Bronchial epithelial cell (primary cell): Measurements from ENCODE around the gene DPYD. TPM values are rescaled to one million over a fixed set of nuclear protein-coding genes. Genes with fewer than 3 reads are reported as not detected.

ENCODE experiments used
- DNase-seq: peaks from one replicate; pipeline ENCODE4 v3.0.0-alpha.2; 2010; ENCODE audit warnings: low read depth
- FAIRE-seq: peaks from 2 replicates; lab custom pipeline; 2011; peaks lifted over from hg19 to GRCh38; lab: Jason Lieb, UNC
- H3K27me3 ChIP-seq: 2 replicates; pipeline ENCODE4 v1.5.1; 2011; ENCODE audit warnings: low read length; ENCODE audit not compliant: control insufficient read depth, insufficient read depth
- H3K36me3 ChIP-seq: 2 replicates; pipeline ENCODE4 v1.5.1; 2011; ENCODE audit warnings: low read length; ENCODE audit not compliant: control insufficient read depth, insufficient read depth
- H3K4me3 ChIP-seq: 2 replicates; pipeline ENCODE4 v1.5.1; 2011; ENCODE audit warnings: mild to moderate bottlenecking, low read depth, low read length, control low read depth
- total RNA-seq: library from RNA; depleted of rRNA; stranded (reverse); fragments of >200 nt; gene quantifications from 2 replicates; pipeline ENCODE4 v1.2.1, GENCODE V29; 2014
- TF ChIP-seq, protein P1 (sequence below): IDR thresholded peaks from 2 replicates; pipeline ENCODE4 v1.5.1; 2011; ENCODE audit warnings: mild to moderate bottlenecking, moderate library complexity, low read length, control low read depth, inconsistent platforms; ENCODE audit not compliant: insufficient read depth, severe bottlenecking

The DPYD gene
- total RNA-seq, 1 donor from 2014 or later: 1.6 TPM

GRCh38 chr1:97505289-97505688, 415.5 kb downstream of the DPYD start:
- Histone ChIP-seq H3K36me3 (no peaks in the 10 kb centered on the region), H3K4me3 (no peak overlapping the region), H3K27me3 (no peaks in the 10 kb centered on the region)
- TF ChIP-seq, protein P1, sequence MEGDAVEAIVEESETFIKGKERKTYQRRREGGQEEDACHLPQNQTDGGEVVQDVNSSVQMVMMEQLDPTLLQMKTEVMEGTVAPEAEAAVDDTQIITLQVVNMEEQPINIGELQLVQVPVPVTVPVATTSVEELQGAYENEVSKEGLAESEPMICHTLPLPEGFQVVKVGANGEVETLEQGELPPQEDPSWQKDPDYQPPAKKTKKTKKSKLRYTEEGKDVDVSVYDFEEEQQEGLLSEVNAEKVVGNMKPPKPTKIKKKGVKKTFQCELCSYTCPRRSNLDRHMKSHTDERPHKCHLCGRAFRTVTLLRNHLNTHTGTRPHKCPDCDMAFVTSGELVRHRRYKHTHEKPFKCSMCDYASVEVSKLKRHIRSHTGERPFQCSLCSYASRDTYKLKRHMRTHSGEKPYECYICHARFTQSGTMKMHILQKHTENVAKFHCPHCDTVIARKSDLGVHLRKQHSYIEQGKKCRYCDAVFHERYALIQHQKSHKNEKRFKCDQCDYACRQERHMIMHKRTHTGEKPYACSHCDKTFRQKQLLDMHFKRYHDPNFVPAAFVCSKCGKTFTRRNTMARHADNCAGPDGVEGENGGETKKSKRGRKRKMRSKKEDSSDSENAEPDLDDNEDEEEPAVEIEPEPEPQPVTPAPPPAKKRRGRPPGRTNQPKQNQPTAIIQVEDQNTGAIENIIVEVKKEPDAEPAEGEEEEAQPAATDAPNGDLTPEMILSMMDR: no peak
- DNase-seq: no peak
- FAIRE-seq: no peak

DNA sequence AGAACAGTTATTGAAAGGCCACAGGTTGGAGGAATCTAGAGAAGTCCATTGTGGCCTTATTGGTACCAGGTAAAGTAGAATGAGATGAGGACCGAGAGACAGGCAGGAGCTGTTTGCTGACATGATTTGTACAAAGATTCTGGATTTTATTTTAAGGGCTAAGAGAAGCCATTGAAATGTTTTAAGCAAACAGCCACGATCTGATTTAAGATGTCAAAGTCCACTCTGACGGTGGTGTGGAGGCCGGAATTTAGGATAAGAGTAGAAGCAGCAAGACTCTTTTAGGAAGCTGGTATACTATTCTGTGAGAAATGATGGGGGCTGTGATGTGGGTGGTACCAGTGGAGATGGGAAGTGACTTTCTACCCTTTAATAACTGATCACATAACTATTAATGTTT, 418.5 kb downstream of the DPYD start:
- TF ChIP-seq, protein P1: no peak
- no peak for DNase-seq
- H3K27me3 ChIP-seq: no peaks in the 10 kb centered on the region
- no peaks in the 10 kb centered on the region for H3K36me3 ChIP-seq
- FAIRE-seq: no peak
- H3K4me3 ChIP-seq: no peak overlapping the region

DNA sequence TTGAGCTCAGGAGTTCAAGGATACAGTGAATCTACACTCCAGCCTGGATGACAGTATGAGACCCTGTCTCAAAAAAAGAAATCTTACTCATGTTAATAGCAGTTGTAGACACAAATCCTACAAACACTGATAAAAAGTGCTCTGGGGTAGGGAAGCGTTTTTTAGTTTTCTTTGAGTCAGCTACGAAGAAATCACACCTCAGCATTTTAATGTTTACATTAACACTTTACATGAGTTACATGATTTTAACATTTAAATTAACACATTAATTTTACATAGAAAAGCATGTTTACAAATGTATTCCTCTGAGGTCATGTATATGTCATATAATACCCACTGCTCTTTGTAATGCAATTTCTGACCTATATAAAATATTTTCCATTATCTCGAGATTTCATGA, 419.2 kb downstream of the DPYD start:
- FAIRE-seq: peak; percentile 18

GRCh38 chr1:97500760-97501159, 420.1 kb downstream of the DPYD start:
- FAIRE-seq: no peak
- Histone ChIP-seq H3K36me3 (no peaks in the 10 kb centered on the region), H3K27me3 (no peaks in the 10 kb centered on the region), H3K4me3 (no peak overlapping the region)
- TF ChIP-seq, protein P1: no peak
- DNase-seq: no peak

More for the DNA sequence above, 419.2 kb downstream of the DPYD start:
- H3K27me3 ChIP-seq: no peaks in the 10 kb centered on the region
- H3K4me3 ChIP-seq: no peak overlapping the region
- no peaks in the 10 kb centered on the region for H3K36me3 ChIP-seq
- DNase-seq: no peak
- TF ChIP-seq, protein P1: no peak

DNA sequence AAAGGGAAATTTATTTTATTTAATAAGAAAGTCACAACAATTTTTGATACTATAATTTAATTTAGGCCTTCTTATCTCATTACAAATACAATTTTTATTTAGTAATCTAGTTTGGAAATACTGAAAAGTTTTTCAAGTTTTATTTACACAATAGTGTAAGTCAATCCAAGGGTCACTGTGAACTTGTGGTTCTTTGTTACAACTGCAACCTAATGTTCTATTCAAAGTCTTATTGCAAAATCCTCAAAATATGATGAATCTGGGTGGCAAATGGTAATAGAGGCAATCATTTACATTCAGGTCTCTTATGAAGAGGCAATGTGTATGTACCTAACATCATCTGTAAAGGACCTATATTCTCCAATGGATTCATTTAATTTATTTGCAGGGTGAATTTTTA, 421.2 kb downstream of the DPYD start:
- no peaks in the 10 kb centered on the region for H3K27me3 ChIP-seq
- DNase-seq (no peak), FAIRE-seq (no peak)
- no peaks in the 10 kb centered on the region for H3K36me3 ChIP-seq
- TF ChIP-seq, protein P1: no peak
- H3K4me3 ChIP-seq: no peak overlapping the region

DNA sequence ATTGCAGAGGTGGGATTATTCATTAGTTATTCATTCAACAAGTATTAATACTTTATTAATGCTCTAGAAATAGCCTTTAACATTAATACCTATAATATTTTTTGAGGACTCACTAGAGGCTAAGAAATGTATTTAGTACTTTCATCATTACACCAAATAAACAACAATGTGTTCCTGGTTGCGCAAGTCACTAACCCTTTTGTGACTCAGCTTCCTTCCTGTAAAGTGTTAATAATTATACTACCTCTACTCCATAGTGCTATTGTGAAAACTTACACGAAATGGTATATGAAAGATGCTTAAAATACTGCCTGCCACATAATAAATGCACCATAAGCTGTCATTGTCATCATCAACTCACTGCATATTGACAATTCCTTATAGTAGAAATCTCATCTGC, 431.0 kb downstream of the DPYD start:
- no peak for FAIRE-seq
- Histone ChIP-seq H3K4me3 (no peak overlapping the region), H3K36me3 (no peaks in the 10 kb centered on the region), H3K27me3 (no peaks in the 10 kb centered on the region)
- TF ChIP-seq, protein P1: no peak
- DNase-seq: peak; percentile 89
